GM23338 (cell line): Measurements from ENCODE around the gene CADPS2.

Source experiments
- CTCF ChIP-seq, 2 experiments: fragments of 200-600 bp in 1 of 2; sonication (generic) in 1 of 2; conservative IDR thresholded peaks; 2 replicates each; pipeline versions ENCODE4 v1.5.1 to v1.6.1; 2016 to 2017; ENCODE audit warnings: antibody characterized with exemption in 2 of 2, low read depth in 2 of 2, mild to moderate bottlenecking in 2 of 2, moderate library complexity in 1 of 2
- TF ChIP-seq, protein P1 (sequence below): IDR thresholded peaks from one replicate; pipeline ENCODE4 v1.6.1; 2018; ENCODE audit warnings: antibody characterized with exemption; ENCODE audit not compliant: unreplicated experiment

GRCh38 chr7:122520971-122521555, 365.2 kb downstream of the CADPS2 start:
- TF ChIP-seq CTCF (conservative IDR thresholded peaks at IDR 0.05; ENCODE audit: low read depth in 2 of 2), result no peak
- TF ChIP-seq, protein P1, sequence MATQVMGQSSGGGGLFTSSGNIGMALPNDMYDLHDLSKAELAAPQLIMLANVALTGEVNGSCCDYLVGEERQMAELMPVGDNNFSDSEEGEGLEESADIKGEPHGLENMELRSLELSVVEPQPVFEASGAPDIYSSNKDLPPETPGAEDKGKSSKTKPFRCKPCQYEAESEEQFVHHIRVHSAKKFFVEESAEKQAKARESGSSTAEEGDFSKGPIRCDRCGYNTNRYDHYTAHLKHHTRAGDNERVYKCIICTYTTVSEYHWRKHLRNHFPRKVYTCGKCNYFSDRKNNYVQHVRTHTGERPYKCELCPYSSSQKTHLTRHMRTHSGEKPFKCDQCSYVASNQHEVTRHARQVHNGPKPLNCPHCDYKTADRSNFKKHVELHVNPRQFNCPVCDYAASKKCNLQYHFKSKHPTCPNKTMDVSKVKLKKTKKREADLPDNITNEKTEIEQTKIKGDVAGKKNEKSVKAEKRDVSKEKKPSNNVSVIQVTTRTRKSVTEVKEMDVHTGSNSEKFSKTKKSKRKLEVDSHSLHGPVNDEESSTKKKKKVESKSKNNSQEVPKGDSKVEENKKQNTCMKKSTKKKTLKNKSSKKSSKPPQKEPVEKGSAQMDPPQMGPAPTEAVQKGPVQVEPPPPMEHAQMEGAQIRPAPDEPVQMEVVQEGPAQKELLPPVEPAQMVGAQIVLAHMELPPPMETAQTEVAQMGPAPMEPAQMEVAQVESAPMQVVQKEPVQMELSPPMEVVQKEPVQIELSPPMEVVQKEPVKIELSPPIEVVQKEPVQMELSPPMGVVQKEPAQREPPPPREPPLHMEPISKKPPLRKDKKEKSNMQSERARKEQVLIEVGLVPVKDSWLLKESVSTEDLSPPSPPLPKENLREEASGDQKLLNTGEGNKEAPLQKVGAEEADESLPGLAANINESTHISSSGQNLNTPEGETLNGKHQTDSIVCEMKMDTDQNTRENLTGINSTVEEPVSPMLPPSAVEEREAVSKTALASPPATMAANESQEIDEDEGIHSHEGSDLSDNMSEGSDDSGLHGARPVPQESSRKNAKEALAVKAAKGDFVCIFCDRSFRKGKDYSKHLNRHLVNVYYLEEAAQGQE, result no peak
